HepG2 (cell line): ENCODE results near the gene TIAM2. TPM values are rescaled to one million over a fixed set of nuclear protein-coding genes. Genes with fewer than 3 reads are reported as not detected.

Experiments
- ATAC-seq: fragments of 200-7000 bp; cut with Tn5 transposase; 3 replicates; pipeline ENCODE4 v1.9.1; 2020; ENCODE audit warnings: mild to moderate bottlenecking, moderate library complexity
- BruUV-seq: library from RNA; stranded (reverse); fragments of 400-500 nt; replicated peaks from 2 replicates; lab custom pipeline; 2021; lab: Mats Ljungman, UMichigan
- CTCF ChIA-PET: fragments of 300-600 bp; formaldehyde crosslinking; extraction: SDS; loops from one replicate; lab custom pipeline; 2021; ENCODE audit warnings: low total read pairs, inconsistent platforms, low intra/inter-chr PET ratio; lab: Yijun Ruan, JAX
- POLR2A ChIA-PET: fragments of 350-600 bp; sonication (Branson Sonifier 250); formaldehyde crosslinking; loops from one replicate; lab custom pipeline; 2020; ENCODE audit warnings: antibody characterized with exemption, inconsistent platforms; lab: Yijun Ruan, JAX
- DNase-seq: peaks from one replicate; pipeline ENCODE4 v3.0.0-alpha.2; 2015; ENCODE audit warnings: low spot score
- FAIRE-seq: peaks from 3 replicates; lab custom pipeline; 2011; peaks lifted over from hg19 to GRCh38; lab: Jason Lieb, UNC
- H2AFZ ChIP-seq: one replicate; pipeline ENCODE4 v1.6.1; 2011; ENCODE audit warnings: low read length, inconsistent platforms
- H3K27ac ChIP-seq: fragments of 300-600 bp; 3 replicates; pipeline ENCODE4 v1.8.0; 2011; ENCODE audit warnings: mixed run types, mild to moderate bottlenecking, mixed read lengths, low read length, inconsistent platforms; ENCODE audit not compliant: insufficient read depth; ENCODE audit errors: extremely low read length
- H3K27me3 ChIP-seq, 2 experiments: fragments of 200-600 bp in 1 of 2; 2 replicates in 1 of 2; 3 replicates in 1 of 2; pipeline versions ENCODE4 v1.6.0 to v1.8.0; 2011; ENCODE audit warnings: low read length in 2 of 2, mild to moderate bottlenecking in 2 of 2, moderate library complexity in 2 of 2, inconsistent platforms in 1 of 2; ENCODE audit not compliant: insufficient read depth in 2 of 2, control insufficient read depth in 1 of 2
- H3K36me3 ChIP-seq, 2 experiments: fragments of 200-600 bp in 1 of 2; replicated peaks in 1 of 2; 2 replicates in 1 of 2; 3 replicates in 1 of 2; pipeline versions ENCODE4 v1.5.1 to v1.8.0; 2011; ENCODE audit warnings: low read length in 2 of 2, inconsistent platforms in 1 of 2; ENCODE audit not compliant: insufficient read depth in 2 of 2, control insufficient read depth in 1 of 2
- H3K4me1 ChIP-seq: 2 replicates; pipeline ENCODE4 v1.5.1; 2012; ENCODE audit warnings: low read length, inconsistent platforms; ENCODE audit not compliant: insufficient read depth
- H3K4me2 ChIP-seq: 2 replicates; pipeline ENCODE4 v1.6.0; 2011; ENCODE audit warnings: low read depth, low read length, inconsistent platforms
- H3K4me3 ChIP-seq, 3 experiments: fragments of 200-600 bp in 1 of 3; sonication (generic), shearing (Covaris generic) in 1 of 3; replicated peaks in 1 of 3; 2 replicates each; pipeline ENCODE4 v1.5.1; 2011 to 2016; ENCODE audit warnings: low read length in 3 of 3, inconsistent platforms in 2 of 3, low read depth in 2 of 3, mild to moderate bottlenecking in 2 of 3, control low read depth in 1 of 3, mixed read lengths in 1 of 3; ENCODE audit not compliant: insufficient read depth in 1 of 3
- H3K79me2 ChIP-seq: one replicate; pipeline ENCODE4 v1.6.1; 2011; ENCODE audit warnings: low read length, inconsistent platforms; ENCODE audit not compliant: insufficient read depth
- H3K9ac ChIP-seq: 2 replicates; pipeline ENCODE4 v1.6.0; 2011; ENCODE audit warnings: mild to moderate bottlenecking, low read depth, low read length, inconsistent platforms; ENCODE audit not compliant: insufficient read depth
- H3K9me3 ChIP-seq: 2 replicates; pipeline ENCODE4 v1.5.1; 2012; ENCODE audit warnings: mild to moderate bottlenecking, low read length
- H4K20me1 ChIP-seq: 2 replicates; pipeline ENCODE4 v1.6.0; 2011; ENCODE audit warnings: inconsistent platforms, mild to moderate bottlenecking, low read length, moderate library complexity; ENCODE audit not compliant: insufficient read depth
- FOSL1 ChIP-seq: sonication (generic); formaldehyde crosslinking; IDR thresholded peaks from 2 replicates; pipeline ENCODE4 v1.9.0; 2021; ENCODE audit warnings: missing genetic modification reagents, borderline replicate concordance
- TBL1XR1 ChIP-seq: fragments of 150-350 bp; IDR thresholded peaks from 2 replicates; pipeline ENCODE4 v1.6.1; 2014; ENCODE audit warnings: borderline replicate concordance, low read length; ENCODE audit not compliant: partially characterized antibody
- WGBS: methylation state at CpG from one replicate; pipeline ENCODE4 v1.1.6; 2017; ENCODE audit warnings: low lambda C conversion rate; 5-methylcytosine and 5-hydroxymethylcytosine counted together
- in situ Hi-C: cut with HindIII; loops from 2 replicates; pipeline ENCODE4 v1.10.0; 2017; ENCODE audit warnings: low pct_unique_long_range_greater_than_20kb; ENCODE audit not compliant: extremely low pct_ligation_motif_present
- intact Hi-C: fragments of 100-400 bp; cut with micrococcal nuclease; formaldehyde crosslinking; loops from one replicate; pipeline ENCODE4 v1.10.0; 2022; ENCODE audit not compliant: unreplicated experiment
- polyA plus RNA-seq, 8 experiments: library from polyadenylated mRNA; depleted of rRNA in 3 of 8; stranded (reverse) in 7 of 8; unstranded in 1 of 8; fragments of >200 nt; fragmentation: Illumina TruSeq in 4 of 8; extraction: Trizol in 4 of 8; gene quantifications; 2 replicates each; pipeline versions ENCODE4 v1.2.1 to v1.2.3, GENCODE V29; 2011 to 2016; ENCODE audit warnings: low read depth in 4 of 8, missing spikeins in 1 of 8, mixed read lengths in 1 of 8; ENCODE audit not compliant: insufficient read depth in 1 of 8
- total RNA-seq, 5 experiments: library from RNA; depleted of rRNA; stranded (reverse); fragments of >200 nt; fragmentation: Illumina TruSeq; extraction: Trizol; gene quantifications; 2 replicates each; pipeline ENCODE4 v1.2.3, GENCODE V29; 2016; ENCODE audit warnings: low read depth in 1 of 5
- TF ChIP-seq, protein P1 (sequence below): sonication (generic); formaldehyde crosslinking; conservative IDR thresholded peaks from 2 replicates; pipeline ENCODE4 v1.4.0; 2020; ENCODE audit warnings: missing genetic modification reagents
- TF ChIP-seq, protein P2 (sequence below): sonication (generic); formaldehyde crosslinking; IDR thresholded peaks from 2 replicates; pipeline ENCODE4 v1.4.0; 2020; ENCODE audit warnings: mild to moderate bottlenecking, missing genetic modification reagents

TIAM2 gene
- total and polyA plus RNA-seq, 2 of the 13 experiments (the other 11 are each of a cell fraction or from before 2014, with no cell fraction given), result 4.1 to 4.5 TPM

DNA sequence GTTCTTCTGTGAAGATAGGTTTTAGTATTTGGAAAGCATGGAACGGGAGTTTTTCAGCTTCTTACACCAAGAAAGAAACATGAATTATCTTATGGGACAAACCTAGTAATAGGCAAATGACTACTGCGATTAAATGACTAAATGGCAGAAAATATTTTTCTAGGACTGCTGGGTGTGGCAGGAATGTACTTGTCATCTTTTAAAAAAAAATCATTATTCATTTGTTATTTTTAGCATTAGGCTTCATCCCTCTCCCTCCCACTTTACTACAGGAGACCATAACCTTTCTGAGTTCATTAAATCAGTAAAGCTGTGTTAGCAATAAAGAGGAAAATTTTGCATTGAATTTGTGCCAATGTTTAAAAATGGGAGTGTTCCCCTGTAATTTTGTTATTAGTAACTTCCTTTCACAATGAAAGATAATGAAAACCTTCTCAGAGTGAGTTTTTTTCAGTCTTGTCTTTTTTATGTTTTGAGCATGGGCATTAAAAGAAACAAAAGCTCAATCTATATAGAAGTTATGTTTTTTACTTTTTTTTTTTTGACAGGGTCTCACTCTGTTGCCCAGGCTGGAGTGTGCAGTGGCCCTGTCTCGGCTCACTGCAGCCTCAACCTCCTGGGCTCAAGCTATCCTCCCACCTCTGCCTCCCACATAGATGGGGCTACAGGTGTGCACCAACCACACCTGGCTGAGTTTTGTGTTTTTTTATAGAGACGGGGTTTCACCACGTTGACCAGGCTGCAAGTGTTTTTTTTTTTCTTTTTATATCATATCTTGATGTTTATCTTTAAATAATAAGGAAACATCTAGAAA is 163.1 kb downstream of the TIAM2 start:
- intact Hi-C loops, result no loop called here
- Histone ChIP-seq H3K4me1 (peaks cover 22% of the 10 kb centered on the region), H3K9me3 (no peaks in the 10 kb centered on the region), H4K20me1 (no peaks in the 10 kb centered on the region), H3K27ac (no peak overlapping the region), H3K4me3 (no peak overlapping the region), H3K9ac (no peak overlapping the region), H3K36me3 (no peaks in the 10 kb centered on the region), H3K27me3 (no peaks in the 10 kb centered on the region), H3K4me2 (no peak overlapping the region), H3K79me2 (no peaks in the 10 kb centered on the region), H2AFZ (no peak overlapping the region)
- WGBS, result 57% methylated on average over 5 of the region's 5 CpGs
- ATAC-seq, result no peak
- ChIA-PET CTCF (no interaction called here), POLR2A (no interaction called here)
- DNase-seq, result no peak
- no TSS peak for BruUV-seq
- FAIRE-seq, result no peak
- in situ Hi-C loops, result no loop called here
- no peak for TF ChIP-seq TBL1XR1
- TF ChIP-seq FOSL1, result no peak
- TF ChIP-seq, protein P1, sequence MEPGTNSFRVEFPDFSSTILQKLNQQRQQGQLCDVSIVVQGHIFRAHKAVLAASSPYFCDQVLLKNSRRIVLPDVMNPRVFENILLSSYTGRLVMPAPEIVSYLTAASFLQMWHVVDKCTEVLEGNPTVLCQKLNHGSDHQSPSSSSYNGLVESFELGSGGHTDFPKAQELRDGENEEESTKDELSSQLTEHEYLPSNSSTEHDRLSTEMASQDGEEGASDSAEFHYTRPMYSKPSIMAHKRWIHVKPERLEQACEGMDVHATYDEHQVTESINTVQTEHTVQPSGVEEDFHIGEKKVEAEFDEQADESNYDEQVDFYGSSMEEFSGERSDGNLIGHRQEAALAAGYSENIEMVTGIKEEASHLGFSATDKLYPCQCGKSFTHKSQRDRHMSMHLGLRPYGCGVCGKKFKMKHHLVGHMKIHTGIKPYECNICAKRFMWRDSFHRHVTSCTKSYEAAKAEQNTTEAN, result no peak
- TF ChIP-seq, protein P2, sequence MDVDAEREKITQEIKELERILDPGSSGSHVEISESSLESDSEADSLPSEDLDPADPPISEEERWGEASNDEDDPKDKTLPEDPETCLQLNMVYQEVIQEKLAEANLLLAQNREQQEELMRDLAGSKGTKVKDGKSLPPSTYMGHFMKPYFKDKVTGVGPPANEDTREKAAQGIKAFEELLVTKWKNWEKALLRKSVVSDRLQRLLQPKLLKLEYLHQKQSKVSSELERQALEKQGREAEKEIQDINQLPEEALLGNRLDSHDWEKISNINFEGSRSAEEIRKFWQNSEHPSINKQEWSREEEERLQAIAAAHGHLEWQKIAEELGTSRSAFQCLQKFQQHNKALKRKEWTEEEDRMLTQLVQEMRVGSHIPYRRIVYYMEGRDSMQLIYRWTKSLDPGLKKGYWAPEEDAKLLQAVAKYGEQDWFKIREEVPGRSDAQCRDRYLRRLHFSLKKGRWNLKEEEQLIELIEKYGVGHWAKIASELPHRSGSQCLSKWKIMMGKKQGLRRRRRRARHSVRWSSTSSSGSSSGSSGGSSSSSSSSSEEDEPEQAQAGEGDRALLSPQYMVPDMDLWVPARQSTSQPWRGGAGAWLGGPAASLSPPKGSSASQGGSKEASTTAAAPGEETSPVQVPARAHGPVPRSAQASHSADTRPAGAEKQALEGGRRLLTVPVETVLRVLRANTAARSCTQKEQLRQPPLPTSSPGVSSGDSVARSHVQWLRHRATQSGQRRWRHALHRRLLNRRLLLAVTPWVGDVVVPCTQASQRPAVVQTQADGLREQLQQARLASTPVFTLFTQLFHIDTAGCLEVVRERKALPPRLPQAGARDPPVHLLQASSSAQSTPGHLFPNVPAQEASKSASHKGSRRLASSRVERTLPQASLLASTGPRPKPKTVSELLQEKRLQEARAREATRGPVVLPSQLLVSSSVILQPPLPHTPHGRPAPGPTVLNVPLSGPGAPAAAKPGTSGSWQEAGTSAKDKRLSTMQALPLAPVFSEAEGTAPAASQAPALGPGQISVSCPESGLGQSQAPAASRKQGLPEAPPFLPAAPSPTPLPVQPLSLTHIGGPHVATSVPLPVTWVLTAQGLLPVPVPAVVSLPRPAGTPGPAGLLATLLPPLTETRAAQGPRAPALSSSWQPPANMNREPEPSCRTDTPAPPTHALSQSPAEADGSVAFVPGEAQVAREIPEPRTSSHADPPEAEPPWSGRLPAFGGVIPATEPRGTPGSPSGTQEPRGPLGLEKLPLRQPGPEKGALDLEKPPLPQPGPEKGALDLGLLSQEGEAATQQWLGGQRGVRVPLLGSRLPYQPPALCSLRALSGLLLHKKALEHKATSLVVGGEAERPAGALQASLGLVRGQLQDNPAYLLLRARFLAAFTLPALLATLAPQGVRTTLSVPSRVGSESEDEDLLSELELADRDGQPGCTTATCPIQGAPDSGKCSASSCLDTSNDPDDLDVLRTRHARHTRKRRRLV (CRISPR knock-in tag), result no peak
